GM19468 (cell line): Measurements from ENCODE around the gene MTCP1.

ENCODE experiments used
- ATAC-seq: cut with Tn5 transposase; IDR thresholded peaks from one replicate; pipeline ENCODE4 v1.9.1; 2021; ENCODE audit warnings: mild to moderate bottlenecking, moderate library complexity, moderate number of reproducible peaks; ENCODE audit not compliant: unreplicated experiment; ENCODE audit errors: extremely low read depth

The MTCP1 gene

GRCh38 chrX:155055494-155055893 is 15.4 kb downstream of the MTCP1 start:
- no peak for ATAC-seq

DNA sequence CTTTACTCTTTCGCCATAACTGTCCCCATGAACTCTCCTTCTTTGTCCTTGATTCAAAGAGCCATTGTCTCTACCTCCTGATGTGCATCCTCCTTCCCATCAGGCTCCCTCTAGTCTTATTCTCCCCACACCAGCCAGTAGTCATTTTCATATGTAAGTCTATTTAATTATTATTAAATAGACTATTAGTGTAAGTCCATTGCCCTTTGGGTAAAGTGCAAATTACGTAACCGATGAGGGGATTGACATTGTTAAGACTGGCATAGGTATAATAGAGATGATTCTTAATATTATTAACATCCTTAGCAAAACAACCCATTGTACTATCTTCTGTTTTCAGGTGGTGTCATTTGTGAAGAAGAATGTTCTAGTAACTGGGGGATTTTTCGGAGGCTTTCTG is 16.7 kb downstream of the MTCP1 start:
- no peak for ATAC-seq

GRCh38 chrX:155053656-155054055 is 17.3 kb downstream of the MTCP1 start:
- ATAC-seq = no peak

DNA sequence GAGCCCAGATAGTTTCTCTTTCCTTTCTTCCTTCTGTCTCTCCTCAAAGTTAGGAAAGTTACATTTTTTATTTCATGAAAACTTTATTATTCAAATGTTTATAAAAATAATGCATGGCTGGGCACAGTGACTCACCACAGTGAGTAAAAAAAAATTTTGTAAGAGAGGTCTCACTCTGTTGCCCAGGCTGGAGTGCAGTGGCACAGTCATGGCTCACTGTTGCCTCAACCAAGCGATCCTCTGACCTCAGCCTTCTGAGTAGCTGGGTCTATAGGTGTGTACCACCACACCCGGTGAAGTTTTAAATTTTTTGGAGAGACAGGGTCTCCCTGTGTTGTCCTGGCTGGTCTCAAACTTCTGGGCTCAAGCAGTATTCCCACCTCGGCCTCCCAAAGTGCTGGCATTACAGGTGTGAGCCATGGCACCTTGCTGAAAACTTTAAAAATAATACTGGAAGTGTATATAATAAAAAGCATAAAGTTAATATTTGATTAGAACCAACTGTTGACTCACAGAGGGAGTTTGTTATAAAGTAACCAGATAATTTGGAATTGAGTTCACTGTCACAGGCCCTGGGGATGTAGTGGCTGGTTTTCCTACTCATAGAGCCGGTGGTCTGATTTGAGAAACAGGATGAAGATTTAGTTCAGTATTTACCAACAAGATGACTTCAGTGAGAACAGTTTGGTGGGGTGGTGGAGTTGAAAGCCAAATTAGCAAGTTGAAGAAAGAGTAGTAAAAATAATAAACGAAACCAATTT is 18.0 kb downstream of the MTCP1 start:
- ATAC-seq = no peak

DNA sequence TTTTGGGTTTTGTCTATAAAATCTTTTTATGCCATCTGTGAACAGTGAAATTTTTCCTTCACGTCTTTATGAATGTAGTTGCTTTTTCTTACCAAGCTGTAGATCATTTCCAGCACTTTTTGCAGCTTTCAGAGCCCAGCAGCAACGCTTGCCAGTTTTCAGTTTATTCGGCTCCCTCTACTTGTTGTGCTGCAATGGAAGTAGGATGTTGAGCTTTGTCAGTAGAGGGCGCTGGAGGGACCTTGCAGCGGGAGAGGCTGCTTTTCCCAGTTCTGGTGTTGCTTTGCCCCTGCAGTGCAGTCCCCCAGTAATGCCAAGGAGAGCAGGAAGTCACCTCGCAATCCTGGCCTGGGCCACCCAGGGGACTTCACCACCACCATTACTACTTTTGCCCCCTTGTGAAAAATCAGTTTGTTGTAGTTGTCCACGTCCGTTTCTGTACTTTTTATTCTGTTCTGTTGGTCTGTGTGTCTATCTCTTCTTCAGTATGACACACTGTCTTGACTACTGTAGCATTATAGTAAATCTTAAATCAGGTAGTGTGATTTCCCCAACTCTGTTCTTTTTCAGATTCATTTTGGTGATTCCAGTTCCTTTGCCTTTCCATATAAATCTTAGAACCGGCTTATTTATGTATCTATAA is 21.8 kb downstream of the MTCP1 start:
- ATAC-seq = no peak

GRCh38 chrX:155046811-155047528 is 24.0 kb downstream of the MTCP1 start:
- no peak for ATAC-seq

- no peak for ATAC-seq
Observed at GRCh38 chrX:155046129-155046810, 24.7 kb downstream of the MTCP1 start.

GRCh38 chrX:155035688-155036087 is 35.2 kb downstream of the MTCP1 start:
- no peak for ATAC-seq

GRCh38 chrX:155031657-155032056 is 39.3 kb downstream of the MTCP1 start:
- no peak for ATAC-seq

- ATAC-seq = no peak
Observed at GRCh38 chrX:155028877-155029291, 42.1 kb downstream of the MTCP1 start.

DNA sequence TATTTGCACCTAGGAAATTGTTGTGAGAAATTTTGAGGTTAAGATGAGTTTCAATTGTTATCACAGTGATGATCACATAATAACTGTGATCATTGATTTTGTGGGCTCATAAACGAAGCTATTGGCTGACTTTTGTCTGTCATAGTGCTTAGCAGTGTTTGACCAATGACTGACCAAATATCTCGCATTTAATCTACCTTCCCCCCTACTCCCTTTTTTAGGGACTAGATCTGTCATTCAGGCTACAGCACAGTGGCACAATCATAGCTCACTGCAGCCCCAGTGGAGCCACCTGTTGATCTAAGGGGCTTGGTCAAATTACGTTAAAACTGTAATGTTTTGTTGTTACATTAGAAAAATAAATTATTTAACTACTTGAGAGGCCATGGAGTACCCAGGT is 42.8 kb downstream of the MTCP1 start:
- no peak for ATAC-seq

DNA sequence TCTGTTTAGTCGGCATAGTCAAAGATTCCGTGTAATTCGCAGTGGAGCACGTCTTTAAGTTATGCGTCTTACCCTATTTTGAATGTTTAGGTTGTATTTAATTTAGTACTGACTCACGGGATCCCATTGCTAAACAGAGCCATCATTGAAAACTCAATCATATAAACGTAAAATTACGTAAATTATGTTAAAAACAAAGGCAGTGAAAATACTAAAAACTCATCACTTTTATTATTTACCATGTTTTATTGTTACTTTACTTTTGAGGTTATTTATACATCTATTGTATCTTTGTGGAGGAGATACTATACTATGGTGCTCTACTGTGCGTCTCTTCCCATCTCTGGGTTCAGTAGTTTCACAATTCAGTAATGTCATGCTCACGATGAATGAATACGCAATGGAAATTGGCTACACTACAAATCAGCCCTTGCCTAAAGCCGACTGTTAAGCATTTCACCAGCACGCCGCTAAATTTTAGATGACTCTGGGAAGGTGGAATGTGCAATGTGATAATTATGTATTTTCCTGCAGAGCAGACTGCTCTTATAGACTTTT is 43.3 kb downstream of the MTCP1 start:
- ATAC-seq = no peak

GRCh38 chrX:155026727-155027508 is 44.0 kb downstream of the MTCP1 start, which contains the start of gene FUNDC2:
Gene FUNDC2 (plus strand): TSS chrX:155026844. CDS start chrX:155026939, 95 bp downstream.
- ATAC-seq = peak; percentile 88

DNA sequence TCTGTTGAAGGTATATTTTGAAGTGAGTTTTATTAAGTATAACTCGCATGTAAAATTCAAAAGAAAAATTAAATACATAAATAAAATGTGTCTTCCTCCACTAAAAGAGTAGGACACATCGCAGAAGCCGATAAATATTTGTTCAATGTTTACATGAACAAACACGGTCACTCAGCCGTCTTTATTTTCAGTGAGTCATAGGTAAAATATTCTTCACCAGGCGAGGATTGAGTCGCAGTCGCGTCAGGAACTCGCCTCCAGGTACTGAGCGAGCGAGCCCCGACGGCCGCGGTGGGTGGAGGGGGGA is 44.6 kb downstream of the MTCP1 start:
- ATAC-seq = no peak

GRCh38 chrX:155023907-155024833 is 46.8 kb downstream of the MTCP1 start:
- no peak for ATAC-seq

GRCh38 chrX:155022585-155022984 is 48.4 kb downstream of the MTCP1 start, which contains the start of gene F8:
Gene F8 (minus strand): TSS chrX:155022723. CDS start chrX:155022552, 171 bp downstream.
- no peak for ATAC-seq

DNA sequence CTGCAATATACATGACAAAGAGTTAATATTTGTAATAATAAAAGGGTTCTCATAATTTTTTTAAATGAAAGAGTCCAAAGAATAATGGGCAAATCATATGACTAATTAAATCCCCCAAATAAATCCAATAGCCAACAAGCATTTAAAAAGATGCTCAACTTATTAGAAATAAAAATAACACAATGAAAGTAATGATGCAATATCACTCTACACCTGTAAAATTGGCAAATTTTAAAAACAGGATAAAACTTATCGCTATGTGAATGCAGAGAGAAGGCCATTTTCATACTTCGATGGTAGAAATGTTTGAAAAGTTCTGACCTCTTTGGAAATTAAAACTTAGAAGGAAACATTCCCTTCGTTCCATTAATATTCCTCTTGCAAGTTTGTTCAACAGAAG is 50.3 kb downstream of the MTCP1 start:
- ATAC-seq = no peak
